Measurements from ENCODE around the gene GLRA3.
"Not testable (repeated sequence)": the region's sequence is repeated elsewhere in the genome, so short reads cannot be mapped to it uniquely, and the experiment has no call there.

The GLRA3 gene

GRCh38 chr4:174663216-174663615, 165.8 kb downstream of the GLRA3 start:
- DNase-seq (ENCODE audit: low read depth in 3 of 3, low spot score in 1 of 3): no peak

GRCh38 chr4:174658246-174658645, 170.8 kb downstream of the GLRA3 start:
- no peak for DNase-seq (ENCODE audit: low read depth in 3 of 3, low spot score in 1 of 3)

- DNase-seq (ENCODE audit: low read depth in 3 of 3, low spot score in 1 of 3): no peak
Observed at GRCh38 chr4:174657472-174657871, 171.6 kb downstream of the GLRA3 start.

- no peak for DNase-seq (ENCODE audit: low read depth in 3 of 3, low spot score in 1 of 3)
Observed at GRCh38 chr4:174654634-174655033, 174.4 kb downstream of the GLRA3 start.

- DNase-seq (ENCODE audit: low read depth in 3 of 3, low spot score in 1 of 3): no peak
Observed at GRCh38 chr4:174650711-174651355, 178.2 kb downstream of the GLRA3 start.

GRCh38 chr4:174648812-174649211, 180.2 kb downstream of the GLRA3 start:
- DNase-seq (ENCODE audit: low read depth in 3 of 3, low spot score in 1 of 3): no peak

- no peak for DNase-seq (ENCODE audit: low read depth in 3 of 3, low spot score in 1 of 3)
Observed at GRCh38 chr4:174646326-174646725, 182.7 kb downstream of the GLRA3 start.

- no peak for DNase-seq (ENCODE audit: low read depth in 3 of 3, low spot score in 1 of 3)
Observed at GRCh38 chr4:174640146-174640545, 188.9 kb downstream of the GLRA3 start.

- DNase-seq (ENCODE audit: low read depth in 3 of 3, low spot score in 1 of 3): no peak
Observed at GRCh38 chr4:174635732-174636131, 193.3 kb downstream of the GLRA3 start.

- no peak for DNase-seq (ENCODE audit: low read depth in 3 of 3, low spot score in 1 of 3)
Observed at GRCh38 chr4:174633399-174633798, 195.6 kb downstream of the GLRA3 start.

GRCh38 chr4:174631901-174632758, 196.9 kb downstream of the GLRA3 start:
- no peak for DNase-seq (ENCODE audit: low read depth in 3 of 3, low spot score in 1 of 3)

GRCh38 chr4:174629907-174630450, 199.1 kb downstream of the GLRA3 start:
- not testable (repeated sequence) for DNase-seq (ENCODE audit: low read depth in 3 of 3, low spot score in 1 of 3)

- no peak for DNase-seq (ENCODE audit: low read depth in 3 of 3, low spot score in 1 of 3)
Observed at GRCh38 chr4:174629265-174629664, 199.8 kb downstream of the GLRA3 start.

GRCh38 chr4:174628191-174628590, 200.9 kb downstream of the GLRA3 start:
- DNase-seq (ENCODE audit: low read depth in 3 of 3, low spot score in 1 of 3): no peak

- DNase-seq (ENCODE audit: low read depth in 3 of 3, low spot score in 1 of 3): no peak
Observed at GRCh38 chr4:174627473-174627872, 201.6 kb downstream of the GLRA3 start.

GRCh38 chr4:174626342-174627008, 202.6 kb downstream of the GLRA3 start:
- no peak for DNase-seq (ENCODE audit: low read depth in 3 of 3, low spot score in 1 of 3)

GRCh38 chr4:174616661-174617060, 212.4 kb downstream of the GLRA3 start:
- DNase-seq (ENCODE audit: low read depth in 3 of 3, low spot score in 1 of 3): no peak

GRCh38 chr4:174613979-174614378, 215.1 kb downstream of the GLRA3 start:
- no peak for DNase-seq (ENCODE audit: low read depth in 3 of 3, low spot score in 1 of 3)

- no peak for DNase-seq (ENCODE audit: low read depth in 3 of 3, low spot score in 1 of 3)
Observed at GRCh38 chr4:174611792-174612191, 217.3 kb downstream of the GLRA3 start.

- DNase-seq (ENCODE audit: low read depth in 3 of 3, low spot score in 1 of 3): no peak
Observed at GRCh38 chr4:174607792-174608191, 221.3 kb downstream of the GLRA3 start.

- no peak for DNase-seq (ENCODE audit: low read depth in 3 of 3, low spot score in 1 of 3)
Observed at GRCh38 chr4:174604198-174604597, 224.8 kb downstream of the GLRA3 start.

GRCh38 chr4:174600391-174600790, 228.7 kb downstream of the GLRA3 start:
- DNase-seq (ENCODE audit: low read depth in 3 of 3, low spot score in 1 of 3): no peak
